IPS DF 4.7 (cell line): ENCODE results near the gene VPS13C.

Experiments used
- DNase-seq: peaks from one replicate; pipeline ENCODE4 v3.0.0-alpha.2; 2013; ENCODE audit warnings: low spot score; ENCODE audit errors: extremely low read depth

Gene VPS13C

DNA sequence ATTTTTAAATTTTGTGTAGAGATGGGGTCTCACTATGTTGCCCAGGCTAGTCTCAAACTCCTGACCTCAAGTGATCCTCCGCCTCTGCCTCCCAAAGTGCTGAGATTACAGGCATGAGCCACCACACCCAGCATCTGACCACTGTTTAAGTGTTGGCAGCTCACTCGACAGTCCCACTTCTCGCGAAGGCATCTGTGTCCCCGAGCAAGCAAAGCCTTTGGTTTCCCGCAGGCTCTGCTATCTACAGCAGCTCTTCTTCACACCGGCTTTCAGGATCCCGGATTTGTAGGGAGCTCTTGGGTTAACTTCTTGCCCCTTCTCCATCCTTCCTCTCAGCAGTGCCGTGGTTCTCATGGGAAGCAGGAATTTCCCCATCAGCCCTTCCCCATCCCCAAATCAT, 240.9 kb downstream of the VPS13C start:
- no peak for DNase-seq

DNA sequence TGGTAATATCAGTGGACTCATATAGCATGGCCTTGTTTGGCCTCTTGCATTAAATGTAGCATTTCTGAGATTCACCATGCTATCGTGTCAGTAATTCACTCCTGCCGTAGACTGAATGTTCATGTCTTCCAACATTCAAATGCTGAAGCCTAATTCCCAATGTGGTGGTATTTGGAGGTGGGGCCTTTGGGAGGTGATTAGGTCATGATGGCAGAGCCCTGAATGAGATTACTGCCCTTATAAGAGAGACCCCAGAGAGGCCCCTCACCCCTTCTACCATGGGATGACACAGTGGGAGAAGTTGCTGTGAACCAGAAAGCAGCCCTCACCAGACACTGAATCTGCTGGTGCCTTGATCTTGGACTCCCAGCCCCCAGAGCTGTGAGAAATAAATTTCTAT, 241.4 kb downstream of the VPS13C start:
- DNase-seq: no peak

GRCh38 chr15:61816856-61817255, 243.4 kb downstream of the VPS13C start:
- DNase-seq: no peak

DNA sequence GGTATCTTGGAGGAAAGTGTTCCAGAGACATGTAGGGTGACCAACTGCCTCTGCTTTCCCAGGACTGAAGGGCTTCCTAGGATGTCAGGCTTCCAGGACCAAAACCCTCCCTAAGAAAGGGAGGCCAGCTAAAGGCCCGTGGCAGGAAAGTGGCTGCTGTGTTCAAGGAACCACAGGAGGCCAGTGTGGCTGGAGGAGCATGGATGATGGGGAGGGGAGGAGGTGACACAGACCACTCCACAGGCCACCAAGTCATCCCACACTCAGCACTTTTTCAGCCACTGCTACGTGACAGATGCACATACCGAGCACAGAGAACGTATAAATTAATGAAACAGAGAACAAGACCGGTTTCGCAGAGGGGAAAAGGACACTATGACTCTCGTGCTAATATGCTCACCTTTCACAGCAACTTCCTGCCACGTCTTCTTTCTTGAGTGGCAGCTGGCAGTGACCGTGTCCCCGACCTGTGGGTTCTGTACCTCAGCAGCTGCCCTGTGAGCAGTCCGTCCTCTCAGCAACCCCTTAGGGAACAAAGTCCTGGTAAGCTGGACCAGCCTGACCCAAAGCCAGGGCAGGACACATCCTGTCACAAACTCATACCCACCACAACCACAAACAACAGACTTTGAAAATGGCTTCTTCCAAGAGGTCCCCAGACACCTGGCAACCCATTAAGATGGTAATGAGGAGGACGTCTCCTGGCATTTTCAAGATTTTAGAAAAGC, 244.7 kb downstream of the VPS13C start:
- no peak for DNase-seq

DNA sequence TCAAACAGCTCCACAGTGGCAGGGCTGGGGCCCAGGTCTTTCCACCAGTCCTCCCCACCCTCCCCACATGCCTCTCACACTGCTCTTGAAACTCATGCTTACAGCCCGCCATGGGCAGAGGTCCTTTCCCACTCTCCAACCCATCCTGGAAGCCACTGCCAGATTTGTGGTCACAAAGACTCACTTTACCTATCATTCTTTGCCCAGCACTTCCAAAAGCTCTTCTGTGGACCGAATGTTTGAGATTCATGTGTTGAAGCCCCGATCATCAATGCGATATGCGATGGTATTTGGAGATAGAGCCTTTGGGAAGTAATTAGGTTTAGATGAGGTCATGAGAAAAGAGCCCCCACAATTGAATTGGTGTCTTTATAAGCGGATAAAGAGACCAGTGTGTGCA, 247.8 kb downstream of the VPS13C start:
- no peak for DNase-seq

DNA sequence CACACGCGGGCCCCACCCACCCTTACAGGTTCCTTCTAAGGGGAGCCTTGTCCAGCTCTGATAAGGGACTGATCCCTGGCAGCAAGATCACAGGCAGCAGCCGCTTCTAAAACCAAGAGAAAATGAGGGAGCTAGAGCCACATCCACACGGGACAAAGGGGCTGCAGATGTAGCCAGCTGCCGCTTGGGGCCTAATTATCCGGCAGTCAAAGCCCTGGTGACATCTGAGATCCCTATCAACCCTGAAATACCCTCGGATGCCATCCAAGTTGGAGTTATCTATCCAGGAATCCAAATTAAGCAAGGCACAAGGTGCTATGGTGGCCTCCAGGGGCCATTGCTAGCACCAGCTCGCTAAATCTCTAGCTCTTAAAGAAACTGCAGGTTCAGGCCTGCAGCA, 248.3 kb downstream of the VPS13C start:
- no peak for DNase-seq

DNA sequence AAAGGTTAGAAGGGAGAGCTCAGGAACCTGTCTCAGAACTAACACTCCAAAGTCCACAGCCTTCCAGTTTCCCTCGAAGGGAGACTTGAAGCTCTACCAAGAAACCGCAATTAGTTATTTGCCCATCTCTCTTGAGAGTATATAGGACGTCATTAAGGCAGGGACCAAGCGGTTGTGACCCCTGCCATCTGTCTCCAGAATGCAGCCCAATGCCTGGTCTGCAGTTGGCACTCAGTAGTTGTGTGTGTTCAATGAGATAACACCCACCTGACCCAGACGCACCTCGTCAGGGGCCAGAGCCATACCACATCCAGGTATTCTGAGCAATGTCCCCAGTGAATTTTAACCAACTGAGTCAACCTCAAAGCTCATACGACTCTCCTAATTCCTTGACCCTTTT, 251.0 kb downstream of the VPS13C start:
- no peak for DNase-seq

- DNase-seq: no peak
Measured at GRCh38 chr15:61807281-61807929, 252.8 kb downstream of the VPS13C start.
